Naive thymus-derived CD8-positive, alpha-beta T cell (primary cell): ENCODE results near the gene FOXO1. TPM values are rescaled to one million over a fixed set of nuclear protein-coding genes. Genes with fewer than 3 reads are reported as not detected.

Source experiments
- ATAC-seq, 2 donors: fragments of 150-1000 bp; cut with Tn5 transposase in 1 of 2; sonication (Bioruptor Pico), chemical (Tn5 transposase) in 1 of 2; 1 replicate in 1 of 2; 2 replicates in 1 of 2; pipeline ENCODE4 v1.10.0; 2021; ENCODE audit warnings: mild to moderate bottlenecking in 2 of 2, moderate library complexity in 2 of 2
- POLR2A ChIA-PET: fragments of 350-600 bp; sonication (Branson Sonifier 250); formaldehyde crosslinking; loops from one replicate; lab custom pipeline; 2021; ENCODE audit warnings: antibody characterized with exemption; lab: Charles Lee
- DNase-seq, 10 donors: peaks; one replicate each; pipeline versions ENCODE4 v3.0.0 to v3.0.0-alpha.2; 2020 to 2022
- H3K27ac Mint-ChIP-seq, 10 donors: one replicate each; pipeline ENCODE4 v1.8.0; 2020 to 2022; ENCODE audit warnings: mild to moderate bottlenecking in 10 of 10, mixed read lengths in 10 of 10, moderate library complexity in 4 of 10, inconsistent platforms in 1 of 10
- H3K27me3 Mint-ChIP-seq, 5 donors: one replicate each; pipeline ENCODE4 v1.8.0; 2021 to 2022; ENCODE audit warnings: mixed read lengths in 5 of 5
- H3K36me3 Mint-ChIP-seq, 3 donors: one replicate each; pipeline ENCODE4 v1.8.0; 2020 to 2022; ENCODE audit warnings: mixed read lengths in 3 of 3, mild to moderate bottlenecking in 2 of 3, inconsistent platforms in 1 of 3
- H3K4me1 Mint-ChIP-seq, 4 donors: one replicate each; pipeline ENCODE4 v1.8.0; 2021 to 2022; ENCODE audit warnings: mixed read lengths in 4 of 4
- H3K4me3 Mint-ChIP-seq, 10 donors: one replicate each; pipeline ENCODE4 v1.8.0; 2020 to 2022; ENCODE audit warnings: mild to moderate bottlenecking in 10 of 10, mixed read lengths in 10 of 10, moderate library complexity in 6 of 10, inconsistent platforms in 1 of 10
- H3K9me3 Mint-ChIP-seq, 9 donors: one replicate each; pipeline ENCODE4 v1.8.0; 2020 to 2022; ENCODE audit warnings: mixed read lengths in 9 of 9, mild to moderate bottlenecking in 3 of 9, inconsistent platforms in 1 of 9, moderate library complexity in 1 of 9
- polyA plus RNA-seq, 3 donors: library from polyadenylated mRNA; unstranded; fragments of 300-500 nt; fragmentation: Illumina TruSeq; gene quantifications; one replicate each; pipeline ENCODE4 v1.2.3, GENCODE V29; 2021
- total RNA-seq, 8 experiments: library from RNA in 2 of 8; stranded (reverse) in 2 of 8; gene quantifications; one replicate each; pipeline ENCODE4 v1.2.3 and lab custom pipeline; 2021 to 2026

Gene FOXO1
- total and polyA plus RNA-seq, 5 experiments from 2014 or later, result 59.1 to 137 (median 101) TPM

GRCh38 chr13:40651866-40652587, 14.4 kb downstream of the FOXO1 start:
- peak overlapping the region; percentile 36 to 79 (median 73) for H3K4me3 Mint-ChIP-seq

GRCh38 chr13:40648841-40649240, 17.6 kb downstream of the FOXO1 start:
- Mint-ChIP-seq H3K4me3 (peak overlapping the region; percentile 40 to 69 (median 50)), H3K9me3 (no peaks in the 10 kb centered on the region), H3K27me3 (no peaks in the 10 kb centered on the region), H3K27ac (peak overlapping the region in 7 of 10 donors; percentile 40 to 91 (median 74)), H3K36me3 (peaks cover 0 to 14% (median 5%) of the 10 kb centered on the region in 3 donors), H3K4me1 (peaks cover 56 to 99% (median 97%) of the 10 kb centered on the region in 4 donors)
- no peak for DNase-seq
- POLR2A ChIA-PET, result no interaction called here
- no peak for ATAC-seq

More at GRCh38 chr13:40651866-40652587, 14.4 kb downstream of the FOXO1 start:
- peak overlapping the region; percentile 24 to 89 (median 63) for H3K27ac Mint-ChIP-seq
- H3K36me3 Mint-ChIP-seq, result peaks cover 0 to 9% (median 5%) of the 10 kb centered on the region in 3 donors
- POLR2A ChIA-PET, result interaction anchor here (0.7 to 1.1 kb wide), 2 partner anchors 14 to 758 kb away, joined by 3 to 4 read pairs; no protein-coding TSS in a partner anchor
- H3K27me3 Mint-ChIP-seq, result no peaks in the 10 kb centered on the region
- peaks cover 43 to 96% (median 94%) of the 10 kb centered on the region in 4 donors for H3K4me1 Mint-ChIP-seq
- no peaks in the 10 kb centered on the region for H3K9me3 Mint-ChIP-seq
- peak in 1 of 2 donors; percentile 2 for ATAC-seq
- DNase-seq, result no peak

GRCh38 chr13:40648040-40648439, 18.4 kb downstream of the FOXO1 start:
- peaks cover 55 to 99% (median 97%) of the 10 kb centered on the region in 4 donors for H3K4me1 Mint-ChIP-seq
- no peak for DNase-seq
- peaks cover 0 to 22% (median 5%) of the 10 kb centered on the region in 3 donors for H3K36me3 Mint-ChIP-seq
- ATAC-seq, result no peak
- H3K9me3 Mint-ChIP-seq, result no peaks in the 10 kb centered on the region
- peak overlapping the region in 8 of 10 donors; percentile 33 to 89 (median 78) for H3K27ac Mint-ChIP-seq
- POLR2A ChIA-PET, result interaction anchor here (1.7 kb wide), 1 partner anchor 16 kb away, joined by 4 read pairs; no protein-coding TSS in a partner anchor
- H3K4me3 Mint-ChIP-seq, result peak overlapping the region in 9 of 10 donors; percentile 17 to 62 (median 55)
- H3K27me3 Mint-ChIP-seq, result no peaks in the 10 kb centered on the region

- ATAC-seq (peak; percentile 21 to 62), DNase-seq (peak in 2 of 10 donors; percentile 34 to 53)
- POLR2A ChIA-PET, result interaction anchor here (0.7 kb wide), 1 partner anchor 18 kb away, joined by 6 read pairs; no protein-coding TSS in a partner anchor
- Mint-ChIP-seq H3K27me3 (no peaks in the 10 kb centered on the region), H3K4me1 (peaks cover 50 to 98% (median 97%) of the 10 kb centered on the region in 4 donors), H3K4me3 (peak overlapping the region; percentile 16 to 70 (median 56)), H3K36me3 (peaks cover 0 to 30% (median 5%) of the 10 kb centered on the region in 3 donors), H3K9me3 (no peaks in the 10 kb centered on the region), H3K27ac (peak overlapping the region; percentile 26 to 92 (median 82))
Measured at GRCh38 chr13:40644838-40645604, 21.4 kb downstream of the FOXO1 start.

GRCh38 chr13:40640845-40641458, 25.5 kb downstream of the FOXO1 start:
- ATAC-seq (peak in 1 of 2 donors; percentile 31), DNase-seq (no peak)
- no peaks in the 10 kb centered on the region for H3K9me3 Mint-ChIP-seq
- peak overlapping the region in 9 of 10 donors; percentile 17 to 78 (median 58) for H3K4me3 Mint-ChIP-seq
- H3K27ac Mint-ChIP-seq, result peak overlapping the region; percentile 37 to 91 (median 82)
- H3K4me1 Mint-ChIP-seq, result peaks cover 54 to 93% (median 92%) of the 10 kb centered on the region in 4 donors
- peaks cover 0 to 34% (median 5%) of the 10 kb centered on the region in 3 donors for H3K36me3 Mint-ChIP-seq
- no peaks in the 10 kb centered on the region for H3K27me3 Mint-ChIP-seq
- POLR2A ChIA-PET, result interaction anchor here (1.0 kb wide), 1 partner anchor 21 kb away, joined by 3 read pairs; no protein-coding TSS in a partner anchor

- POLR2A ChIA-PET, result interaction anchor here (0.9 to 1.0 kb wide), 2 partner anchors 10 to 22 kb away, joined by 3 read pairs; no protein-coding TSS in a partner anchor
- ATAC-seq, result peak; percentile 41 to 50
- H3K27ac Mint-ChIP-seq, result peak overlapping the region; percentile 37 to 91 (median 82)
- H3K36me3 Mint-ChIP-seq, result peaks cover 0 to 31% (median 5%) of the 10 kb centered on the region in 3 donors
- H3K4me1 Mint-ChIP-seq, result peaks cover 52 to 93% (median 92%) of the 10 kb centered on the region in 4 donors
- peak overlapping the region in 8 of 10 donors; percentile 17 to 78 (median 59) for H3K4me3 Mint-ChIP-seq
- no peaks in the 10 kb centered on the region for H3K27me3 Mint-ChIP-seq
- peak in 1 of 10 donors; percentile 33 for DNase-seq
- no peaks in the 10 kb centered on the region for H3K9me3 Mint-ChIP-seq
Measured at GRCh38 chr13:40640202-40640601, 26.2 kb downstream of the FOXO1 start.

GRCh38 chr13:40639221-40639681, 27.2 kb downstream of the FOXO1 start:
- H3K36me3 Mint-ChIP-seq, result peaks cover 0 to 30% (median 5%) of the 10 kb centered on the region in 3 donors
- POLR2A ChIA-PET, result interaction anchor here (0.9 kb wide), 1 partner anchor 9 kb away, joined by 3 read pairs; no protein-coding TSS in a partner anchor
- H3K27ac Mint-ChIP-seq, result peak overlapping the region; percentile 37 to 91 (median 82)
- ATAC-seq, result no peak
- DNase-seq, result no peak
- no peaks in the 10 kb centered on the region for H3K9me3 Mint-ChIP-seq
- H3K27me3 Mint-ChIP-seq, result no peaks in the 10 kb centered on the region
- peaks cover 48 to 93% (median 91%) of the 10 kb centered on the region in 4 donors for H3K4me1 Mint-ChIP-seq
- H3K4me3 Mint-ChIP-seq, result peak overlapping the region in 9 of 10 donors; percentile 5 to 78 (median 41)

GRCh38 chr13:40637643-40638042, 28.8 kb downstream of the FOXO1 start:
- no peaks in the 10 kb centered on the region for H3K9me3 Mint-ChIP-seq
- ATAC-seq (peak in 1 of 2 donors; percentile 37), DNase-seq (no peak)
- peaks cover 0 to 21% (median 6%) of the 10 kb centered on the region in 3 donors for H3K36me3 Mint-ChIP-seq
- POLR2A ChIA-PET, result interaction anchor here (0.6 to 1.6 kb wide), 4 partner anchors 9 to 326 kb away, joined by 3 to 5 read pairs (median 4); no protein-coding TSS in a partner anchor
- peaks cover 42 to 93% (median 90%) of the 10 kb centered on the region in 4 donors for H3K4me1 Mint-ChIP-seq
- H3K4me3 Mint-ChIP-seq, result peak overlapping the region; percentile 16 to 77 (median 60)
- peak overlapping the region; percentile 50 to 91 (median 82) for H3K27ac Mint-ChIP-seq
- H3K27me3 Mint-ChIP-seq, result no peaks in the 10 kb centered on the region

GRCh38 chr13:40635315-40635995, 31.0 kb downstream of the FOXO1 start:
- POLR2A ChIA-PET, result interaction anchor here (0.8 kb wide), 1 partner anchor 11 kb away, joined by 3 read pairs; no protein-coding TSS in a partner anchor
- H3K27me3 Mint-ChIP-seq, result no peaks in the 10 kb centered on the region
- H3K4me1 Mint-ChIP-seq, result peaks cover 48 to 93% (median 90%) of the 10 kb centered on the region in 4 donors
- H3K36me3 Mint-ChIP-seq, result peaks cover 0 to 24% (median 4%) of the 10 kb centered on the region in 3 donors
- H3K9me3 Mint-ChIP-seq, result no peaks in the 10 kb centered on the region
- no peak for DNase-seq
- H3K27ac Mint-ChIP-seq, result peak overlapping the region; percentile 44 to 92 (median 76)
- peak overlapping the region in 9 of 10 donors; percentile 29 to 68 (median 43) for H3K4me3 Mint-ChIP-seq
- no peak for ATAC-seq

- Mint-ChIP-seq H3K4me3 (peak overlapping the region in 6 of 10 donors; percentile 3 to 38 (median 22)), H3K36me3 (peaks cover 3 to 31% (median 4%) of the 10 kb centered on the region in 3 donors)
- POLR2A ChIA-PET, result interaction anchor here (0.5 kb wide), 1 partner anchor 172 kb away, joined by 3 read pairs; no protein-coding TSS in a partner anchor
Measured at GRCh38 chr13:40632915-40633314, 33.5 kb downstream of the FOXO1 start.

GRCh38 chr13:40631605-40632004, 34.8 kb downstream of the FOXO1 start:
- H3K4me3 Mint-ChIP-seq, result peak overlapping the region; percentile 32 to 76 (median 62)
- POLR2A ChIA-PET, result no interaction called here

More at GRCh38 chr13:40632915-40633314, 33.5 kb downstream of the FOXO1 start:
- peak overlapping the region; percentile 29 to 86 (median 61) for H3K27ac Mint-ChIP-seq
- no peaks in the 10 kb centered on the region for H3K9me3 Mint-ChIP-seq
- no peak for ATAC-seq
- peaks cover 38 to 92% (median 89%) of the 10 kb centered on the region in 4 donors for H3K4me1 Mint-ChIP-seq
- H3K27me3 Mint-ChIP-seq, result no peaks in the 10 kb centered on the region
- DNase-seq, result no peak

More at GRCh38 chr13:40631605-40632004, 34.8 kb downstream of the FOXO1 start:
- peak; percentile 49 to 66 for ATAC-seq
- Mint-ChIP-seq H3K4me1 (peaks cover 38 to 94% (median 91%) of the 10 kb centered on the region in 4 donors), H3K27me3 (no peaks in the 10 kb centered on the region), H3K36me3 (peaks cover 3 to 44% (median 4%) of the 10 kb centered on the region in 3 donors), H3K9me3 (no peaks in the 10 kb centered on the region), H3K27ac (peak overlapping the region; percentile 29 to 90 (median 80))
- peak in 2 of 10 donors; percentile 32 to 41 for DNase-seq
